ENCODE data around the gene IFT122. TPM values are rescaled to one million over a fixed set of nuclear protein-coding genes. Genes with fewer than 3 reads are reported as not detected.

The IFT122 gene
- total RNA-seq, 5 donors from 2014 or later (not counting 1 experiment from before 2014, with no cell fraction given) = 15.0 to 23.9 (median 18.1) TPM

GRCh38 chr3:129518581-129518980, 78.6 kb downstream of the IFT122 start:
- Mint-ChIP-seq H3K4me1 (no peaks in the 10 kb centered on the region), H3K36me3 (peaks cover 19% of the 10 kb centered on the region), H3K27ac (no peak overlapping the region), H3K27me3 (no peaks in the 10 kb centered on the region), H3K4me3 (no peak overlapping the region), H3K9me3 (no peaks in the 10 kb centered on the region)
- H3K4me3 ChIP-seq (ENCODE audit: control insufficient read depth in 1 of 2, extremely low read depth in 1 of 2, low read length in 1 of 2) = no peak overlapping the region
- H3K36me3 ChIP-seq (ENCODE audit: control insufficient read depth in 2 of 2, extremely low read depth in 1 of 2, insufficient read depth in 1 of 2, low read length in 1 of 2) = no peaks in the 10 kb centered on the region
- no peak overlapping the region for H3K27ac ChIP-seq (ENCODE audit: low read length)
- CTCF ChIA-PET = no interaction called here
- no peaks in the 10 kb centered on the region for H3K9me3 ChIP-seq
- DNase-seq = no peak
- H3K27me3 ChIP-seq (replicated peaks in 1 of 2; ENCODE audit: control insufficient read depth in 2 of 2, extremely low read depth in 1 of 2, insufficient read depth in 2 of 2, low read length in 1 of 2) = no peaks in the 10 kb centered on the region
- H3K4me1 ChIP-seq (ENCODE audit: control insufficient read depth in 1 of 2, extremely low read depth in 1 of 2, insufficient read depth in 2 of 2, low read length in 2 of 2) = no peaks in the 10 kb centered on the region
- POLR2A ChIA-PET = no interaction called here
- WGBS (ENCODE audit: insufficient coverage) = 94% methylated on average over 5 of the region's 8 CpGs
- no peak for ATAC-seq (replicated peaks in 1 of 4)

GRCh38 chr3:129519449-129519848, 79.4 kb downstream of the IFT122 start:
- Mint-ChIP-seq H3K9me3 (no peaks in the 10 kb centered on the region), H3K36me3 (peaks cover 19% of the 10 kb centered on the region), H3K27me3 (no peaks in the 10 kb centered on the region), H3K4me3 (no peak overlapping the region), H3K27ac (no peak overlapping the region), H3K4me1 (no peaks in the 10 kb centered on the region)
- no peaks in the 10 kb centered on the region for H3K4me1 ChIP-seq (ENCODE audit: control insufficient read depth in 1 of 2, extremely low read depth in 1 of 2, insufficient read depth in 2 of 2, low read length in 2 of 2)
- H3K9me3 ChIP-seq = no peaks in the 10 kb centered on the region
- DNase-seq = no peak
- POLR2A ChIA-PET = no interaction called here
- no peak for ATAC-seq (replicated peaks in 1 of 4)
- no peaks in the 10 kb centered on the region for H3K27me3 ChIP-seq (replicated peaks in 1 of 2; ENCODE audit: control insufficient read depth in 2 of 2, extremely low read depth in 1 of 2, insufficient read depth in 2 of 2, low read length in 1 of 2)
- H3K27ac ChIP-seq (ENCODE audit: low read length) = no peak overlapping the region
- H3K4me3 ChIP-seq (ENCODE audit: control insufficient read depth in 1 of 2, extremely low read depth in 1 of 2, low read length in 1 of 2) = no peak overlapping the region
- 94% methylated on average over 9 of the region's 10 CpGs for WGBS (ENCODE audit: insufficient coverage)
- no peaks in the 10 kb centered on the region for H3K36me3 ChIP-seq (ENCODE audit: control insufficient read depth in 2 of 2, extremely low read depth in 1 of 2, insufficient read depth in 1 of 2, low read length in 1 of 2)
- CTCF ChIA-PET = no interaction called here

GRCh38 chr3:129519896-129520715, 80.1 kb downstream of the IFT122 start:
- Histone ChIP-seq H3K27ac (ENCODE audit: low read length) (no peak overlapping the region), H3K27me3 (replicated peaks in 1 of 2; ENCODE audit: control insufficient read depth in 2 of 2, extremely low read depth in 1 of 2, insufficient read depth in 2 of 2, low read length in 1 of 2) (no peaks in the 10 kb centered on the region), H3K4me3 (ENCODE audit: control insufficient read depth in 1 of 2, extremely low read depth in 1 of 2, low read length in 1 of 2) (no peak overlapping the region), H3K9me3 (no peaks in the 10 kb centered on the region), H3K4me1 (ENCODE audit: control insufficient read depth in 1 of 2, extremely low read depth in 1 of 2, insufficient read depth in 2 of 2, low read length in 2 of 2) (no peaks in the 10 kb centered on the region), H3K36me3 (ENCODE audit: control insufficient read depth in 2 of 2, extremely low read depth in 1 of 2, insufficient read depth in 1 of 2, low read length in 1 of 2) (no peaks in the 10 kb centered on the region)
- Mint-ChIP-seq H3K4me3 (no peak overlapping the region), H3K27ac (peak overlapping the region in 1 of 2 donors; percentile 14), H3K27me3 (no peaks in the 10 kb centered on the region), H3K4me1 (no peaks in the 10 kb centered on the region), H3K9me3 (no peaks in the 10 kb centered on the region), H3K36me3 (peaks cover 19% of the 10 kb centered on the region)
- ATAC-seq (replicated peaks in 1 of 4) = no peak
- 87% methylated on average over 12 of the region's 15 CpGs for WGBS (ENCODE audit: insufficient coverage)
- POLR2A ChIA-PET = no interaction called here
- no peak for DNase-seq
- CTCF ChIA-PET = no interaction called here

GRCh38 chr3:129520960-129521359, 80.9 kb downstream of the IFT122 start:
- WGBS (ENCODE audit: insufficient coverage) = 84% methylated on average over 3 of the region's 4 CpGs
- Mint-ChIP-seq H3K4me3 (no peak overlapping the region), H3K4me1 (no peaks in the 10 kb centered on the region), H3K36me3 (peaks cover 17% of the 10 kb centered on the region), H3K27ac (no peak overlapping the region), H3K9me3 (no peaks in the 10 kb centered on the region), H3K27me3 (no peaks in the 10 kb centered on the region)
- ATAC-seq (replicated peaks in 1 of 4) (no peak), DNase-seq (no peak)
- H3K4me1 ChIP-seq (ENCODE audit: control insufficient read depth in 1 of 2, extremely low read depth in 1 of 2, insufficient read depth in 2 of 2, low read length in 2 of 2) = no peaks in the 10 kb centered on the region
- no peak overlapping the region for H3K27ac ChIP-seq (ENCODE audit: low read length)
- no peaks in the 10 kb centered on the region for H3K9me3 ChIP-seq
- H3K27me3 ChIP-seq (replicated peaks in 1 of 2; ENCODE audit: control insufficient read depth in 2 of 2, extremely low read depth in 1 of 2, insufficient read depth in 2 of 2, low read length in 1 of 2) = no peaks in the 10 kb centered on the region
- no peak overlapping the region for H3K4me3 ChIP-seq (ENCODE audit: control insufficient read depth in 1 of 2, extremely low read depth in 1 of 2, low read length in 1 of 2)
- H3K36me3 ChIP-seq (ENCODE audit: control insufficient read depth in 2 of 2, extremely low read depth in 1 of 2, insufficient read depth in 1 of 2, low read length in 1 of 2) = no peaks in the 10 kb centered on the region
- ChIA-PET CTCF (no interaction called here), POLR2A (no interaction called here)

- no peak for ATAC-seq (replicated peaks in 1 of 4)
- WGBS (ENCODE audit: insufficient coverage) = 97% methylated on average over 3 of the region's 8 CpGs
- CTCF ChIA-PET = no interaction called here
Observed at GRCh38 chr3:129521611-129522010, 81.6 kb downstream of the IFT122 start.

GRCh38 chr3:129522953-129523352, 82.9 kb downstream of the IFT122 start:
- WGBS (ENCODE audit: insufficient coverage) = 82% methylated on average over 4 of the region's 5 CpGs
- no peaks in the 10 kb centered on the region for H3K4me1 Mint-ChIP-seq
- POLR2A ChIA-PET = no interaction called here
- no peak overlapping the region for H3K27ac Mint-ChIP-seq
- no peaks in the 10 kb centered on the region for H3K4me1 ChIP-seq (ENCODE audit: control insufficient read depth in 1 of 2, extremely low read depth in 1 of 2, insufficient read depth in 2 of 2, low read length in 2 of 2)
- H3K27ac ChIP-seq (ENCODE audit: low read length) = no peak overlapping the region
- H3K36me3 ChIP-seq (ENCODE audit: control insufficient read depth in 2 of 2, extremely low read depth in 1 of 2, insufficient read depth in 1 of 2, low read length in 1 of 2) = no peaks in the 10 kb centered on the region
- no peak overlapping the region for H3K4me3 ChIP-seq (ENCODE audit: control insufficient read depth in 1 of 2, extremely low read depth in 1 of 2, low read length in 1 of 2)
- H3K9me3 ChIP-seq = no peaks in the 10 kb centered on the region
- DNase-seq (no peak), ATAC-seq (replicated peaks in 1 of 4) (no peak)
- H3K27me3 ChIP-seq (replicated peaks in 1 of 2; ENCODE audit: control insufficient read depth in 2 of 2, extremely low read depth in 1 of 2, insufficient read depth in 2 of 2, low read length in 1 of 2) = no peaks in the 10 kb centered on the region
- H3K4me3 Mint-ChIP-seq = no peak overlapping the region
- CTCF ChIA-PET = no interaction called here
- H3K27me3 Mint-ChIP-seq = no peaks in the 10 kb centered on the region
- H3K9me3 Mint-ChIP-seq = no peaks in the 10 kb centered on the region
- H3K36me3 Mint-ChIP-seq = peaks cover 2% of the 10 kb centered on the region

More at GRCh38 chr3:129521611-129522010, 81.6 kb downstream of the IFT122 start:
- Histone ChIP-seq H3K27me3 (replicated peaks in 1 of 2; ENCODE audit: control insufficient read depth in 2 of 2, extremely low read depth in 1 of 2, insufficient read depth in 2 of 2, low read length in 1 of 2) (no peaks in the 10 kb centered on the region), H3K4me1 (ENCODE audit: control insufficient read depth in 1 of 2, extremely low read depth in 1 of 2, insufficient read depth in 2 of 2, low read length in 2 of 2) (no peaks in the 10 kb centered on the region), H3K36me3 (ENCODE audit: control insufficient read depth in 2 of 2, extremely low read depth in 1 of 2, insufficient read depth in 1 of 2, low read length in 1 of 2) (no peaks in the 10 kb centered on the region), H3K4me3 (ENCODE audit: control insufficient read depth in 1 of 2, extremely low read depth in 1 of 2, low read length in 1 of 2) (no peak overlapping the region), H3K9me3 (no peaks in the 10 kb centered on the region), H3K27ac (ENCODE audit: low read length) (no peak overlapping the region)
- POLR2A ChIA-PET = no interaction called here
- H3K9me3 Mint-ChIP-seq = no peaks in the 10 kb centered on the region
- no peaks in the 10 kb centered on the region for H3K27me3 Mint-ChIP-seq
- no peak overlapping the region for H3K27ac Mint-ChIP-seq
- no peak for DNase-seq
- peaks cover 11% of the 10 kb centered on the region for H3K36me3 Mint-ChIP-seq
- no peak overlapping the region for H3K4me3 Mint-ChIP-seq
- H3K4me1 Mint-ChIP-seq = no peaks in the 10 kb centered on the region

Measured in T-cell (primary cell).